Smooth muscle cell (in vitro differentiated cells): ENCODE results near the gene DHX40. TPM values are rescaled to one million over a fixed set of nuclear protein-coding genes. Genes with fewer than 3 reads are reported as not detected.

ENCODE experiments used
- DNase-seq: peaks from one replicate; lab custom pipeline; 2025; ENCODE audit not compliant: unreplicated experiment; lab: John Stamatoyannopoulos, UW
- H2AFZ ChIP-seq: fragments of 200-600 bp; sonication (generic); 2 replicates; pipeline ENCODE4 v1.6.0; 2016; ENCODE audit warnings: antibody characterized with exemption, low read depth, mild to moderate bottlenecking
- H3F3A ChIP-seq: fragments of 200-600 bp; sonication (generic); 2 replicates; pipeline ENCODE4 v1.6.0; 2017; ENCODE audit warnings: antibody characterized with exemption, low read depth
- H3K27ac ChIP-seq: fragments of 200-600 bp; sonication (generic); 2 replicates; pipeline ENCODE4 v1.5.1; 2016; ENCODE audit warnings: low read depth, mild to moderate bottlenecking
- H3K27me3 ChIP-seq: fragments of 200-600 bp; sonication (generic); 2 replicates; pipeline ENCODE4 v1.6.1; 2016; ENCODE audit warnings: low read depth, mild to moderate bottlenecking
- H3K36me3 ChIP-seq: fragments of 200-600 bp; sonication (generic); 2 replicates; pipeline ENCODE4 v1.5.1; 2016; ENCODE audit warnings: low read depth
- H3K4me1 ChIP-seq: fragments of 200-600 bp; sonication (generic); 2 replicates; pipeline ENCODE4 v1.5.1; 2016; ENCODE audit warnings: low read depth
- H3K4me2 ChIP-seq: fragments of 200-600 bp; sonication (generic); 2 replicates; pipeline ENCODE4 v1.6.0; 2016; ENCODE audit warnings: mild to moderate bottlenecking
- H3K4me3 ChIP-seq: fragments of 200-600 bp; sonication (generic); 2 replicates; pipeline ENCODE4 v1.5.1; 2016; ENCODE audit warnings: mild to moderate bottlenecking
- H3K79me2 ChIP-seq: fragments of 200-600 bp; sonication (generic); 2 replicates; pipeline ENCODE4 v1.6.0; 2016; ENCODE audit warnings: low read depth, mild to moderate bottlenecking
- H3K9ac ChIP-seq: fragments of 200-600 bp; sonication (generic); 2 replicates; pipeline ENCODE4 v1.6.0; 2016; ENCODE audit warnings: low read depth
- H3K9me3 ChIP-seq: fragments of 200-600 bp; sonication (generic); replicated peaks from 2 replicates; pipeline ENCODE4 v1.5.1; 2016; ENCODE audit warnings: low read depth
- H4K20me1 ChIP-seq: fragments of 200-600 bp; sonication (generic); 2 replicates; pipeline ENCODE4 v1.6.0; 2016; ENCODE audit warnings: low read depth
- WGBS: methylation state at CpG from one replicate; pipeline ENCODE4 v1.1.7; 2016; ENCODE audit warnings: low lambda C conversion rate; 5-methylcytosine and 5-hydroxymethylcytosine counted together
- polyA plus RNA-seq: library from polyadenylated mRNA; unstranded; fragments of >200 nt; fragmentation: Nextera tagmentation; extraction: Ambion mirVana; gene quantifications from 2 replicates; pipeline ENCODE4 v1.2.1, GENCODE V29; 2016
- total RNA-seq: library from RNA; depleted of rRNA; stranded (reverse); fragments of >200 nt; gene quantifications from 2 replicates; pipeline ENCODE4 v1.2.3, GENCODE V29; 2014
- TF ChIP-seq, protein P1 (sequence below): fragments of 200-600 bp; sonication (generic); IDR thresholded peaks from 2 replicates; pipeline ENCODE4 v1.5.1; 2017; ENCODE audit warnings: borderline replicate concordance, mild to moderate bottlenecking, antibody characterized with exemption; ENCODE audit not compliant: insufficient read depth, poor library complexity, severe bottlenecking

DHX40 gene
- total and polyA plus RNA-seq, 2 experiments from 2014 or later: 16.5 to 44.7 TPM

DNA sequence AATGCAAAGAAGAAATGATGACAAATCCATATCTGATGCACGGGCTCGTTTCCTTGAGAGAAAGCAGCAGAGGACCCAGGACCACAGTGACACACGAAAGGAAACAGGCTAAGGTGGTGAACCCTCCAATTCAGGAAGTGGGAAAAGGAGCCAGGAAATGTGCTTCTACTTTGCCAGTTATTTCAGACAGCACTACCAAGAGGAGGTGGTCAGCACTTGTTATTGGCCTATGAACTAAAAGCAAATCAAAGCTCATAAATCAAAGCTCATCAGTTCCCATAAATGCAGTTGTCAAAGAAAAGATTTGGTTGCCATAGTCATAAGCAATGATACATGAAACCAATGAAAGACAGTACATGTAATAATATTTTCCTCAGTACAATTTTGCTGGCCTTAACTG lies 41.7 kb downstream of the DHX40 start:
- Histone ChIP-seq H3K27me3 (no peaks in the 10 kb centered on the region), H3K36me3 (peaks cover 16% of the 10 kb centered on the region), H3K9ac (no peak overlapping the region), H3K4me3 (no peak overlapping the region), H3K4me2 (no peak overlapping the region), H3F3A (no peaks in the 10 kb centered on the region), H2AFZ (no peak overlapping the region), H3K27ac (no peak overlapping the region), H4K20me1 (no peaks in the 10 kb centered on the region), H3K79me2 (no peaks in the 10 kb centered on the region), H3K4me1 (no peaks in the 10 kb centered on the region), H3K9me3 (no peaks in the 10 kb centered on the region)
- 98% methylated on average over 3 of the region's 3 CpGs for WGBS
- DNase-seq: no peak
- TF ChIP-seq, protein P1, sequence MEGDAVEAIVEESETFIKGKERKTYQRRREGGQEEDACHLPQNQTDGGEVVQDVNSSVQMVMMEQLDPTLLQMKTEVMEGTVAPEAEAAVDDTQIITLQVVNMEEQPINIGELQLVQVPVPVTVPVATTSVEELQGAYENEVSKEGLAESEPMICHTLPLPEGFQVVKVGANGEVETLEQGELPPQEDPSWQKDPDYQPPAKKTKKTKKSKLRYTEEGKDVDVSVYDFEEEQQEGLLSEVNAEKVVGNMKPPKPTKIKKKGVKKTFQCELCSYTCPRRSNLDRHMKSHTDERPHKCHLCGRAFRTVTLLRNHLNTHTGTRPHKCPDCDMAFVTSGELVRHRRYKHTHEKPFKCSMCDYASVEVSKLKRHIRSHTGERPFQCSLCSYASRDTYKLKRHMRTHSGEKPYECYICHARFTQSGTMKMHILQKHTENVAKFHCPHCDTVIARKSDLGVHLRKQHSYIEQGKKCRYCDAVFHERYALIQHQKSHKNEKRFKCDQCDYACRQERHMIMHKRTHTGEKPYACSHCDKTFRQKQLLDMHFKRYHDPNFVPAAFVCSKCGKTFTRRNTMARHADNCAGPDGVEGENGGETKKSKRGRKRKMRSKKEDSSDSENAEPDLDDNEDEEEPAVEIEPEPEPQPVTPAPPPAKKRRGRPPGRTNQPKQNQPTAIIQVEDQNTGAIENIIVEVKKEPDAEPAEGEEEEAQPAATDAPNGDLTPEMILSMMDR: no peak

GRCh38 chr17:59607817-59608403 lies 42.5 kb downstream of the DHX40 start:
- Histone ChIP-seq H3K36me3 (peaks cover 16% of the 10 kb centered on the region), H3K27me3 (no peaks in the 10 kb centered on the region), H3K27ac (no peak overlapping the region), H3K9ac (no peak overlapping the region), H3K79me2 (no peaks in the 10 kb centered on the region), H4K20me1 (no peaks in the 10 kb centered on the region), H3K4me1 (no peaks in the 10 kb centered on the region), H3K4me3 (no peak overlapping the region), H2AFZ (no peak overlapping the region), H3F3A (no peaks in the 10 kb centered on the region), H3K9me3 (no peaks in the 10 kb centered on the region), H3K4me2 (no peak overlapping the region)
- 87% methylated on average over 5 of the region's 5 CpGs for WGBS
- DNase-seq: no peak
- TF ChIP-seq, protein P1: peak; percentile 20

GRCh38 chr17:59611503-59611902 lies 46.1 kb downstream of the DHX40 start:
- no peaks in the 10 kb centered on the region for H3K4me1 ChIP-seq
- no peak overlapping the region for H3K4me2 ChIP-seq
- no peak overlapping the region for H3K9ac ChIP-seq

More at GRCh38 chr17:59611503-59611902, 46.1 kb downstream of the DHX40 start:
- H3K9me3 ChIP-seq: no peaks in the 10 kb centered on the region
- H3K27me3 ChIP-seq: no peaks in the 10 kb centered on the region
- H3K4me3 ChIP-seq: no peak overlapping the region
- TF ChIP-seq, protein P1: no peak
- peaks cover 12% of the 10 kb centered on the region for H3F3A ChIP-seq
- H3K27ac ChIP-seq: no peak overlapping the region
- H3K79me2 ChIP-seq: no peaks in the 10 kb centered on the region
- no peak overlapping the region for H2AFZ ChIP-seq
- no peak for DNase-seq
- no peaks in the 10 kb centered on the region for H4K20me1 ChIP-seq
- peaks cover 5% of the 10 kb centered on the region for H3K36me3 ChIP-seq
